HG03521 (cell line): ENCODE measurements around the gene CCL17.
"Not testable (repeated sequence)": the region's sequence is repeated elsewhere in the genome, so short reads cannot be mapped to it uniquely, and the experiment has no call there.

Experiments
- ATAC-seq: cut with Tn5 transposase; IDR thresholded peaks from one replicate; pipeline ENCODE4 v1.9.1; 2021; ENCODE audit warnings: mild to moderate bottlenecking, moderate library complexity; ENCODE audit not compliant: unreplicated experiment

CCL17 gene

GRCh38 chr16:57403965-57404817, at the start of gene CCL17:
Gene CCL17, plus strand, starts transcription at chr16:57404767. Its CDS starts 9,166 bp downstream, at chr16:57413933.
- no peak for ATAC-seq

GRCh38 chr16:57355898-57356414, 48.6 kb upstream of the CCL17 start:
- no peak for ATAC-seq

- ATAC-seq, result no peak
These were observed 48.0 kb upstream of the CCL17 start for GRCh38 chr16:57356547-57356946.

- no peak for ATAC-seq
These were observed 47.1 kb upstream of the CCL17 start for GRCh38 chr16:57357330-57358085.

- ATAC-seq, result no peak
These were observed 46.5 kb upstream of the CCL17 start for GRCh38 chr16:57358086-57358420.

- ATAC-seq, result no peak
These were observed 46.0 kb upstream of the CCL17 start, which contains the start of gene CCL22 for GRCh38 chr16:57358527-57359095. Gene CCL22, plus strand, starts transcription at chr16:57358783. Its CDS starts 34 bp downstream, at chr16:57358817.

- no peak for ATAC-seq
These were observed 44.1 kb upstream of the CCL17 start for GRCh38 chr16:57360321-57360935.

GRCh38 chr16:57361404-57361803, 43.2 kb upstream of the CCL17 start:
- no peak for ATAC-seq

GRCh38 chr16:57364143-57364542, 40.4 kb upstream of the CCL17 start:
- no peak for ATAC-seq

- no peak for ATAC-seq
These were observed 38.0 kb upstream of the CCL17 start for GRCh38 chr16:57366544-57367040.

- ATAC-seq, result no peak
These were observed 37.3 kb upstream of the CCL17 start for GRCh38 chr16:57367116-57367752.

- no peak for ATAC-seq
These were observed 32.8 kb upstream of the CCL17 start for GRCh38 chr16:57371494-57372371.

- ATAC-seq, result no peak
These were observed 32.0 kb upstream of the CCL17 start, which contains the start of gene CX3CL1 for GRCh38 chr16:57372372-57373116. Gene CX3CL1, plus strand, starts transcription at chr16:57372490. Its CDS starts 79 bp downstream, at chr16:57372569.

GRCh38 chr16:57373117-57373947, 31.2 kb upstream of the CCL17 start:
- ATAC-seq, result no peak

- ATAC-seq, result no peak
These were observed 30.5 kb upstream of the CCL17 start for GRCh38 chr16:57374067-57374534.

GRCh38 chr16:57374925-57375465, 29.6 kb upstream of the CCL17 start:
- not testable (repeated sequence) for ATAC-seq

GRCh38 chr16:57376313-57376818, 28.2 kb upstream of the CCL17 start:
- ATAC-seq, result no peak
